ENCODE data around the gene DBT. TPM values are rescaled to one million over a fixed set of nuclear protein-coding genes. Genes with fewer than 3 reads are reported as not detected.
"Not testable (repeated sequence)": the region's sequence is repeated elsewhere in the genome, so short reads cannot be mapped to it uniquely, and the experiment has no call there.

Gene DBT
- total RNA-seq, 1 experiment from 2014 or later = 14.0 TPM

DNA sequence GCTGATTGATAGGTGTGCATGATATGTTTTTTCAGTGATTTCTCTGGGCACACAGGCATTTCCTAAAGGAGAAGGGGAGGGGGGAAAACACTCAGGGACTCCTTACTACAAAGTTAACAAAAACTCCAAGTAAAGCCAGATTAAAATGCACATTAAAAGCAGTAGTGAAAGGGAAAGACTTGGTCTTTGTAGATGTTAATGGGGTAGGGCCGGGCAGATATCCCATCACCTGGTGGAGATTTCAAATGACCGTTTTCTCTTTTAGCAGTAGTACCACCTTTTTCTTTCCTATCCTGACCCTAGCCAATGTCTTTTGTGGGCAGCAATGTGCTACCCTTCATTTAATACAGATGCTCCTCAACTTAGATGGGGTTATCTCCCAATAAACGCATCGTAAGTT is 48.9 kb upstream of the DBT start (continued):
- TF ChIP-seq, protein P1, sequence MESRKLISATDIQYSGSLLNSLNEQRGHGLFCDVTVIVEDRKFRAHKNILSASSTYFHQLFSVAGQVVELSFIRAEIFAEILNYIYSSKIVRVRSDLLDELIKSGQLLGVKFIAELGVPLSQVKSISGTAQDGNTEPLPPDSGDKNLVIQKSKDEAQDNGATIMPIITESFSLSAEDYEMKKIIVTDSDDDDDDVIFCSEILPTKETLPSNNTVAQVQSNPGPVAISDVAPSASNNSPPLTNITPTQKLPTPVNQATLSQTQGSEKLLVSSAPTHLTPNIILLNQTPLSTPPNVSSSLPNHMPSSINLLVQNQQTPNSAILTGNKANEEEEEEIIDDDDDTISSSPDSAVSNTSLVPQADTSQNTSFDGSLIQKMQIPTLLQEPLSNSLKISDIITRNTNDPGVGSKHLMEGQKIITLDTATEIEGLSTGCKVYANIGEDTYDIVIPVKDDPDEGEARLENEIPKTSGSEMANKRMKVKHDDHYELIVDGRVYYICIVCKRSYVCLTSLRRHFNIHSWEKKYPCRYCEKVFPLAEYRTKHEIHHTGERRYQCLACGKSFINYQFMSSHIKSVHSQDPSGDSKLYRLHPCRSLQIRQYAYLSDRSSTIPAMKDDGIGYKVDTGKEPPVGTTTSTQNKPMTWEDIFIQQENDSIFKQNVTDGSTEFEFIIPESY (IDR thresholded peaks at IDR 0.05; ENCODE audit: extremely low read depth, insufficient replicate concordance, low read length) = no peak
- no peak for TF ChIP-seq EZH2phosphoT487 (IDR thresholded peaks at IDR 0.05; ENCODE audit: borderline replicate concordance)
- no peak for TF ChIP-seq ELF1 (IDR thresholded peaks at IDR 0.05; ENCODE audit: borderline replicate concordance, low read depth)
- no peak for TF ChIP-seq SP1 (IDR thresholded peaks at IDR 0.05; ENCODE audit: low read depth)
- TF ChIP-seq TCF7L2 (IDR thresholded peaks at IDR 0.05; ENCODE audit: borderline replicate concordance, extremely low read depth, insufficient read depth, insufficient read length) = no peak
- no peak for TF ChIP-seq CTCF (IDR thresholded peaks at IDR 0.05 in 2 of 3, conservative IDR thresholded peaks at IDR 0.05 in 1 of 3; ENCODE audit: borderline replicate concordance in 1 of 3, insufficient read depth in 1 of 3, low read depth in 2 of 3, low read length in 2 of 3)
- TF ChIP-seq YY1 (IDR thresholded peaks at IDR 0.05; ENCODE audit: extremely low read depth, insufficient replicate concordance, low read depth, low read length) = no peak

GRCh38 chr1:100296997-100297396 is 47.4 kb upstream of the DBT start:
- H3K9me2 ChIP-seq (ENCODE audit: insufficient read depth); H3K4me1 ChIP-seq (ENCODE audit: control insufficient read depth in 1 of 2, insufficient read depth in 2 of 2, low read length in 2 of 2); H3K9ac ChIP-seq (ENCODE audit: low read length); H3K4me2 ChIP-seq (ENCODE audit: low read length); H3K4me3 ChIP-seq (replicated peaks in 1 of 2; ENCODE audit: low read depth in 1 of 2, low read length in 2 of 2); BruUV-seq (replicated peaks); CTCF ChIA-PET; H3K36me3 ChIP-seq (ENCODE audit: control insufficient read depth in 1 of 2, insufficient read depth in 2 of 2, low read length in 2 of 2); H3K27me3 ChIP-seq (ENCODE audit: insufficient read depth, low read length); intact Hi-C loops (cut with micrococcal nuclease); DNase-seq (ENCODE audit: low read depth, low spot score); H4K20me1 ChIP-seq (ENCODE audit: insufficient read depth); H3K9me3 ChIP-seq (ENCODE audit: control insufficient read depth in 1 of 2, insufficient read depth in 1 of 2, low read depth in 1 of 2, low read length in 2 of 2); ATAC-seq; RAD21 ChIA-PET (ENCODE audit: low non-redundant PET in 1 of 2, low total read pairs in 2 of 2, uncharacterized antibody in 2 of 2, unreplicated experiment in 2 of 2); POLR2A ChIA-PET; H2AFZ ChIP-seq (ENCODE audit: low read depth, low read length, poor library complexity, severe bottlenecking); H3K27ac ChIP-seq (ENCODE audit: low read depth, low read length); H3K79me2 ChIP-seq (ENCODE audit: insufficient read depth, low read length): not testable (repeated sequence)

All from HCT116 (cell line).